Stimulated activated naive CD8-positive, alpha-beta T cell treated with anti-CD3 and anti-CD28 coated beads, Interleukin-15, Interleukin-2, amounts not matched to agents 100 ng/mL and 50 ng/mL, for 24 hours (primary cell): ENCODE measurements around the gene DOK5.

Experiments used
- H3K27ac Mint-ChIP-seq: one replicate; pipeline ENCODE4 v1.8.0; 2021; ENCODE audit warnings: mild to moderate bottlenecking, mixed read lengths
- H3K27me3 Mint-ChIP-seq: one replicate; pipeline ENCODE4 v1.8.0; 2021; ENCODE audit warnings: mixed read lengths
- H3K36me3 Mint-ChIP-seq: one replicate; pipeline ENCODE4 v1.8.0; 2021; ENCODE audit warnings: low read depth, mixed read lengths
- H3K4me1 Mint-ChIP-seq: one replicate; pipeline ENCODE4 v1.8.0; 2021; ENCODE audit warnings: low read depth, mixed read lengths
- H3K4me3 Mint-ChIP-seq: one replicate; pipeline ENCODE4 v1.8.0; 2021; ENCODE audit warnings: mild to moderate bottlenecking, mixed read lengths
- H3K9me3 Mint-ChIP-seq: one replicate; pipeline ENCODE4 v1.8.0; 2021; ENCODE audit warnings: mixed read lengths

Gene DOK5

DNA sequence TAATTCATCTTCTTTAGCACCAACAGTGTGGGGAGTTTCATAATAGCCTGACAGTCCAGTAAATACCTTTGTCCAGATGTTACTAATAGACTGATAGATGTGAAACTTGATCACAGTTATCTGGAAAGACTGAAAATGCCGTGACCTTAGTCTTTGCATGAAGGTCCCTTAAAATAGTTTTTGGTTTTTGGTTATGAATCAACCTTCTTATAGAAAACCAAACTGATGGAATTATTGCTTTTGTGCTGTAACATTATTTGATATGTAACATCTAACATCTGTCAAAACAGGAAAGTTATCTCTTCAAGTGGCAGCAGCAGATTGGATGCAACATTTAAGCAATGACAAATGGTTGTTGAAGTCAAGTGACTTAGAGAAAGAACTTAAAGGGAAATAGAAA, 190.4 kb downstream of the DOK5 start:
- H3K27ac Mint-ChIP-seq, result no peak overlapping the region

DNA sequence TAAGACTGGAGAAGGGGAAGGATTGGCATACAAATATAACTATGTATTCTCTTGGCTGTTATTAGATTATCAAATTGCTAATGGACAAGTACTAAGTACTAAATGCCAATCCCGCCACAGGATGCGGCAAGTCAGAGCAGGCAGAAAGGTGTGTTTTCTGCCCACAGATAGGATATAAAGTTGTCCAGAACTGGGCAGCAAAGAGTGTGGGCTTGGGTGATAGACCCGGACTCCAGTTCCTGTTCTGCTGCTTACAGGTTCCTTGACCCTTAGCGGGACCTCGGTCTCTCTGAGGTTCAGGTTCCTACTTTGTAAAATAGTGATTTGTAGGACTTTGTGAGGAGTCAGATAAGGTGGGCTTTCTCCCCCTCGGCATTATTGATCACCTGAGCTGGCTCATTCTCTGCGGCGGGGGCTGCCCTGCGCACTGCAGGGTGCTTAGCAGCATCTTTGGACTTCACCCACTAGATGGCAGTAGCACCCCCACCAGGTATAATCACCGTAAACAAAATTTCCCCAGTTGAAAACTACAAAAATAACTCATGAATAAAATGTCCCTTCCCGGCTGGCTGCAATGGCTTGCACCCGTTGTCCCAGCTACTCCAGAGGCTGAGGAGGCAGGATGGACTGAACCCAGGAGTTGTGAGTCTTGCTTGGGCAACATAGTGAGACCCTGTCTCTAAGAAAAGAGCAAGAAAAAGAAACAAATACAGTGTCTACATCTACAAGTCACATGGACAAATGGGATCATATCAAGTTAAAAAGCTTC, 193.1 kb downstream of the DOK5 start:
- Mint-ChIP-seq H3K27ac (no peak overlapping the region), H3K27me3 (peaks cover 29% of the 10 kb centered on the region), H3K36me3 (no peaks in the 10 kb centered on the region), H3K4me3 (no peak overlapping the region), H3K9me3 (no peaks in the 10 kb centered on the region), H3K4me1 (peaks cover 9% of the 10 kb centered on the region)

More for the DNA sequence above, 190.4 kb downstream of the DOK5 start:
- Mint-ChIP-seq H3K9me3 (no peaks in the 10 kb centered on the region), H3K4me3 (no peak overlapping the region), H3K27me3 (peaks cover 38% of the 10 kb centered on the region), H3K4me1 (peaks cover 9% of the 10 kb centered on the region), H3K36me3 (no peaks in the 10 kb centered on the region)

DNA sequence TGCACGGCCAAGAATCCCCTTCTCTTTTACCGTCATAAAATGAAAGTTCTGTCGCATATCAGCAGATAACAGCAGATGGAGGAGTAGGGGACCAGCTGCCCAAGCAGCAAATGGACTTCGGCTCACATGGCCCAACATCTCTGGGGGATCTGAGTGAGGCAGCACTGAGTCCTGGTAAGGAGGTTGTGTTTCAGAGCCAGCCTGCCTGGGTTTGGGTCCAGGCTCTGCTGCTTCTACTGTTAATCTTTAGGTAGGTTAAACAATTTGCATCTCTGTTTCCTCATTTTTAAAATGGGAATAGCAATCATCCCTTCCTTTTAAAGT, 193.6 kb downstream of the DOK5 start:
- H3K27ac Mint-ChIP-seq, result no peak overlapping the region
- H3K9me3 Mint-ChIP-seq, result peaks cover 2% of the 10 kb centered on the region

DNA sequence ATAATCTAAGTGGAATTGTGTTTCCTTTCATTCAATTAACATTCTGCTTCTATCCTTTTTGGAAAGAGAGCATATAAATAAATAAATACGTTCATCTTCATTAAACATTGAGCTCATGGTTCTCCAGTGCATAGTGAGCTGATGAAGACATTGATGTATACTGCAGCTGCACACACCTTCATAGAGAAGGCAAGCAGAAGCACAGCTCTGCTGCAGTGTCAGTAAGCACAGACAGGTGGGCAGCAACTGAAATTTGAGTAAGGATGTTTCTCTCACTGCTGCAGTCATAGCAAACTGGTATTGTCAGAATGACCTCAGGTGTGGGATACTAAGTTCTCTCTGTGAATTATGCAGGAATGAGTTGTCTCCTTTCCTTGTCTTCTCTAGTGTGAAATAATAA, 202.9 kb downstream of the DOK5 start:
- H3K27ac Mint-ChIP-seq, result no peak overlapping the region
- peaks cover 5% of the 10 kb centered on the region for H3K9me3 Mint-ChIP-seq
- H3K36me3 Mint-ChIP-seq, result no peaks in the 10 kb centered on the region
- no peaks in the 10 kb centered on the region for H3K4me1 Mint-ChIP-seq
- peaks cover 24% of the 10 kb centered on the region for H3K27me3 Mint-ChIP-seq
- no peak overlapping the region for H3K4me3 Mint-ChIP-seq

More for the DNA sequence above, 193.6 kb downstream of the DOK5 start:
- H3K27me3 Mint-ChIP-seq, result peaks cover 27% of the 10 kb centered on the region
- H3K36me3 Mint-ChIP-seq, result no peaks in the 10 kb centered on the region
- H3K4me1 Mint-ChIP-seq, result peaks cover 9% of the 10 kb centered on the region
- H3K4me3 Mint-ChIP-seq, result no peak overlapping the region

DNA sequence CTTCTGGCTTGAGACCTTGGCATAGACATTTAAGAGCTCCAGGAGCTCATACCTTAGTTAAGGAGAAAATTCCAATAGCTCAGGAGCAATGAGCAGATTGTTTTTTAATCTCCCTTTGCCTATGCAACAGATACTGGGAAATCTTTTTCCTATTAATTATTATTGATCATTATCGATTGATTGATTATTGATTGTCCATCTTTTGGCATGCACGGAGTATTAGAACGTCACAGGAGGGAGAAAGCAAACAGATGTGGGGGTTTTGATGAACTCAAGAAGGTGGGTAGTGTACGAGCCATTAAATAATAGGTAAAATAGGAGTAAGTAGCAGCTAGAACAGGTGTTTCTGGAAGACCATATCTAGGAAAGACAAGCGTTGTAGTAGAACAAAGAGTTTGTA, 205.0 kb downstream of the DOK5 start:
- no peaks in the 10 kb centered on the region for H3K4me1 Mint-ChIP-seq
- H3K36me3 Mint-ChIP-seq, result no peaks in the 10 kb centered on the region
- H3K27me3 Mint-ChIP-seq, result peaks cover 26% of the 10 kb centered on the region
- no peaks in the 10 kb centered on the region for H3K9me3 Mint-ChIP-seq
- no peak overlapping the region for H3K27ac Mint-ChIP-seq
- no peak overlapping the region for H3K4me3 Mint-ChIP-seq

DNA sequence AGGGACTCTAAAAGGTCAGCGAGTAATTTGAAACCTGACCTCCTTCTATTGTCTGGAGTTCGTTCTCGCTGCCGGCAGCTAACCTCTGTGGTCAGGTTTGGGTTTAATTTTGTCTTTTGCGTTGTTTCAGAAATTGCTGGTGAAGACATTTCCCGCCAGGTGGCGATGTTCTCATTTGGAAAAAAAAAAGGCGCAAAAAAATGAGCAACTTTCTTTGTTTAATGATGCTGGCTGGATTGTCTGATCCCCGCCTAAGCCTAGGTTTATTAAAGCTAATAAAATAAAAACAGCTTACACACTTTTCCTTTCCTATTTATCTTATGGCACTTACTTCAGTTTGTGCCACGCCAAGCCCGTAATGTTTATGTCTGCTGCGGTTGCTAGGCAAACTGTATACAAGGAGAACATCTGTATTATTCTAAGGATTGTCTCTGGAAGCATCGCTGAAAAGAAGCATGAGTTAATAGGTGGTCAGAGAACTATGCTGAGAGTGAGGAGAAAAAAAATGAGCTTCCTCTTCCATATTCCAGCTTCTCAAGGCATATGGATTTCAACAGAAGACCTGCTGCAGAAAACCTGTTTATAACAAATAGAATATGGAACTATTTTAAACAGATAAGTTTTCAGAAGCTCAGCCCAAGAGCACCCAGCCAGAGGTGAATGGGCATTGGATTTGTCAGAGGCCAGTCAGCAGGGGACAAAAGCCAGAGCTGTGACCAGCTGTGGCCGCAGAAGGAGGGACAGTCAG, 205.7 kb downstream of the DOK5 start:
- Mint-ChIP-seq H3K27me3 (peaks cover 26% of the 10 kb centered on the region), H3K9me3 (no peaks in the 10 kb centered on the region), H3K27ac (no peak overlapping the region), H3K36me3 (no peaks in the 10 kb centered on the region), H3K4me1 (no peaks in the 10 kb centered on the region), H3K4me3 (no peak overlapping the region)

DNA sequence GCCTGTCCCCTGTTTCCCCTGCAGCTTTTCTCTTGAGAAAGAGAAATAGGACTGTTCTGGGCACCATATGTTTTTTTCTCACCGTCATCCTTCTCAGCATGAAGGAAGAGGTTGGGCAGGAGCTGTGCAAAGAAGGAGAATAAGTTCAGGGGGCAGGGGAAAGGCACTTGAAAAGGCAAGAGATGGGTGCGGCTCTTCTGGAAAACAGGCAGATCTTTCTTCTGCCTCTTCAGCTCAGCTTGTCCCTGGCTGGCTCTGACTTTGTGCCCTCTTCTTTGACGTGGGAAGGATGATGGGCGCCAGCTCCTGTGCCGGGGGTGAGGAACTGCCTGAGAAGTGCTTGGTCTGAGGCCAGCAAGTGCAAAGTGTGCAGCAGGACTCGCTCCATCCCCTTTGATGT, 206.5 kb downstream of the DOK5 start:
- Mint-ChIP-seq H3K27ac (no peak overlapping the region), H3K27me3 (peaks cover 26% of the 10 kb centered on the region), H3K4me3 (no peak overlapping the region), H3K4me1 (no peaks in the 10 kb centered on the region), H3K36me3 (no peaks in the 10 kb centered on the region), H3K9me3 (no peaks in the 10 kb centered on the region)

DNA sequence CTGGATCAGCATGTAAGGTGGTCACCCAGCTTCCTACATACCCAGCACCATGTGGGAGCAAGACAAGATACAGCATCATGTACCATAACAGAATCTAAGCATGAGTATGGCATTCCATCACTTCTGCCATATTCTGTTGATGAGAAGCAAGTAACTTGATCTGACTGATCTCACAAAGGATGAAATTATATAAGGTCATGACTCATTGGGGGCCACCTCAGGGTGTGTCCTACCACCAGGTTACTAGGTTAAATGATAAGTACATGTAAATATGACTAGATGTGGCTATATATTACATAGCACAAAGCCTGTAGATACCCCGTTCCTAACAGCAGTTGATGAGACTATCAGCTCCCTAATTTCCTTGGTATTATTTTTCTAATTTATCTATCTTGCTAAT, 213.1 kb downstream of the DOK5 start:
- Mint-ChIP-seq H3K4me3 (no peak overlapping the region), H3K27me3 (peaks cover 12% of the 10 kb centered on the region), H3K27ac (no peak overlapping the region), H3K9me3 (no peaks in the 10 kb centered on the region), H3K36me3 (no peaks in the 10 kb centered on the region), H3K4me1 (no peaks in the 10 kb centered on the region)

DNA sequence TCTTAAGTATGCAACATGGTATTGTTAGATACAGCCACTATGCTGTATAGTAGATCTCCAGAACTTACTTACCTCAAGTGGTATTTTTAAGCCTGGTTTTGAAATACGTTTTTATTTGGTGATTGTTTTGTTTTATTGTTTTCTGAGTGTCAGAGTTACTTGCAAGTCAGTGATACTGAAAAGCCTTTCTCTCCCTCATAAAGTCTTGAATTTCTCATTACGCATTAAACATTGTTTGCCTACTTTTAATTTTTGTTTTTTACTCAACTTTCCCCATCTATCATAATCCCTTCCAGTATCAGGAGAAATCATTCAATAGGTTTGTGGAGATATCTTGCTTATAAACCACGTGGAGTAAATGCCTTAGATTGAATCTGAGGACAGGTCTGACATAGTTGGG, 214.9 kb downstream of the DOK5 start:
- Mint-ChIP-seq H3K4me1 (no peaks in the 10 kb centered on the region), H3K36me3 (no peaks in the 10 kb centered on the region), H3K4me3 (no peak overlapping the region), H3K9me3 (peaks cover 4% of the 10 kb centered on the region), H3K27ac (no peak overlapping the region), H3K27me3 (peaks cover 14% of the 10 kb centered on the region)

DNA sequence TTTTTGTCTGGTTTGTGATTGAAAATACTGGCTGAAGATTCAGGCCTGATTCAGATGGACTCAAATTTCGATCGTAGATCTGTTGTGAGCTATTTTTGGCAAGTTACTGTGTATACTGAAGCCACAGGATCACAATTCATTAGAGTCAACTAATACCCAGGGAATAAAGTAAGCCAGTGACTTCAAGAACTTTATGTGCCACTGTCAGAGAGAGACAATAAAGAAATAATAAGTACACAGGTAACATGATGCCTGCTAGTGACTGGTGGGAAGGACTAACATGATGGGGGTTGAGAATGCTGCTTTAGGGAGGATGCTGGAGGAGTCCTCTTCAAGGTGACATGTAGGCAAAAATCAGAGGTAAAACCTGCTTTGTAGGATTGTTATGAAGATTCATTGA, 215.9 kb downstream of the DOK5 start:
- peaks cover 4% of the 10 kb centered on the region for H3K9me3 Mint-ChIP-seq
- peaks cover 12% of the 10 kb centered on the region for H3K27me3 Mint-ChIP-seq
- H3K27ac Mint-ChIP-seq, result no peak overlapping the region
- H3K36me3 Mint-ChIP-seq, result no peaks in the 10 kb centered on the region
- H3K4me1 Mint-ChIP-seq, result no peaks in the 10 kb centered on the region
- no peak overlapping the region for H3K4me3 Mint-ChIP-seq

DNA sequence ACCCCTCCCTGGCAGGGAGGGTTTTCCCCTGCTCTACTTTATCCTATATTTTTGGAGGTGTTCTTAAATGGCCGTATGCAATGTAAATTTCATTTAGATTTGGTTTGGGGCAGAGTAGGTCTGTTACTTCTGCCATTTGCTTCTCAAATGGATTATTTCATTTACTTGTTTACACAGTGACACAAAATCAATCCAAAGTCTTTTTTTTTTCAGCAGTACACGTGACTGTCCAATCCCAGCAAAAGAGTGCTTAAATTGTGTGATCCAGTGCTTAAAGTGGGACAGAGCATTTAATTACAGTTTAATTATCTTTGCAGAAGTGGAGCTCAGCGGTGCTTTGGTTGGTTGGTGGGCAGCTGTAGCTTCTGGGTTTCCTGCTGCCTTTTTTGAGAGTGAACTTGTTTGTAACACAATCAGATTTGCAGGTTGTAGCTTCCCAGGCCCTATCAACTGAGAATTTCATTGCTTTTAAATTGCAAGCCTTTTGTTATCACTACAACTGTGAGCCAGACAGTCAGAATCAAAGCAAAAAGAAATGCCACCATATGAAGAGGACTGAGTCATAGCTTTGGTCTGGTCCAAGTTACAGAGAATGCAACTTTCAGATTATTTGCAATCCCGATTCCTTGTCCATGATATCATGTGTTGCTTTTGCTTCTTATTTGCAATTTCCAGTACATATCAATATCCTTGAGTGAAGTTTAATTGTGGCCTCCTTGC, 216.9 kb downstream of the DOK5 start:
- Mint-ChIP-seq H3K4me1 (no peaks in the 10 kb centered on the region), H3K4me3 (no peak overlapping the region), H3K27ac (no peak overlapping the region), H3K36me3 (no peaks in the 10 kb centered on the region), H3K9me3 (peaks cover 4% of the 10 kb centered on the region), H3K27me3 (peaks cover 12% of the 10 kb centered on the region)

DNA sequence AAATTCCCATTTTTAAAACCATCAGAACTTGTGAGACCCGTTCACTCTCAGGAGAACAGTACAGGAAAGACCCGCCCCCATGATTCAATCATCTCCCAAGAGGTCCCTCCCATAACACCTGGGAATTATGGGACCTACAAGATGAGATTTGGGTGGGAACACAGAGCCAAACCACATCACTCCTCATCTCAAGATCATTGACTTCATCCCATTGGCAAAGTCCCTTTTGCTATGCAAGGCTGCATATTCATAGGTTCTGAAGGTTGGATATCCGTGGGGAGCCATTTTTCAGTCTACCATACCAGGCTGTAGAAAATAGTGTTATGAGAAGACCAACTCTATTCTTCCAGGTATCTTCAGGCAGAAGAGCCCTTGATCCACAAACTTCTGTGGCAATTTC, 219.1 kb downstream of the DOK5 start:
- H3K27me3 Mint-ChIP-seq, result peaks cover 12% of the 10 kb centered on the region
- H3K4me1 Mint-ChIP-seq, result no peaks in the 10 kb centered on the region
- H3K36me3 Mint-ChIP-seq, result no peaks in the 10 kb centered on the region
- no peak overlapping the region for H3K4me3 Mint-ChIP-seq
- H3K27ac Mint-ChIP-seq, result no peak overlapping the region
- H3K9me3 Mint-ChIP-seq, result peaks cover 4% of the 10 kb centered on the region

DNA sequence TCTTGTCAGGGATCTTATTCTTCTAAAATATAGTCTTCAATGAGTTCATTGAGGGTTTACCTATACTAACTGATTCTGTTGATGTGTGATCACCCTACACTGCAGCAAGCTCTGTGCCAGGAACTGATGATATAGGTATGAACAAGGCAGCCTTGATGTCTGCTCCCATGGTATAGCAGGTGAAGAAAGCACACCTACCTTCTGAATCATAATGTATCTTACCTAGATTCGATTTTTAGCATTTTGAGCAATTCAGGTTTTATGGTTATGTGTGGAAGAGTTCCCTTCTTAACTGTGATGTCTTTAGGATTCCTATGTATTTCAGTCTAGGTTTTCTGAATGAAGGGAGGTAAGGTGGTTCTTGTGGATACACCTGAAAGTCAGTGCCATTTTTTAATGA, 223.0 kb downstream of the DOK5 start:
- Mint-ChIP-seq H3K36me3 (no peaks in the 10 kb centered on the region), H3K9me3 (peaks cover 4% of the 10 kb centered on the region), H3K27ac (no peak overlapping the region)

More for the DNA sequence above, 223.0 kb downstream of the DOK5 start:
- Mint-ChIP-seq H3K4me1 (no peaks in the 10 kb centered on the region), H3K27me3 (peaks cover 19% of the 10 kb centered on the region), H3K4me3 (no peak overlapping the region)
